Measurements from ENCODE around the gene KLK11. TPM values are rescaled to one million over a fixed set of nuclear protein-coding genes. Genes with fewer than 3 reads are reported as not detected.

Gene KLK11
- total RNA-seq, 1 donor from 2014 or later = not detected

- H3K9me3 Mint-ChIP-seq (ENCODE audit: unreplicated experiment) = no peaks in the 10 kb centered on the region
- H3K4me3 Mint-ChIP-seq (ENCODE audit: unreplicated experiment) = no peak overlapping the region
- no peaks in the 10 kb centered on the region for H3K36me3 Mint-ChIP-seq (ENCODE audit: low read depth, unreplicated experiment)
- DNase-seq (ENCODE audit: low spot score) = no peak
- H3K4me1 Mint-ChIP-seq (ENCODE audit: unreplicated experiment) = no peaks in the 10 kb centered on the region
- peaks cover 11% of the 10 kb centered on the region for H3K27me3 Mint-ChIP-seq (ENCODE audit: unreplicated experiment)
- TF ChIP-seq CTCF (IDR thresholded peaks at IDR 0.05; ENCODE audit: unreplicated experiment) = no peak
- no peak overlapping the region for H3K27ac Mint-ChIP-seq (ENCODE audit: unreplicated experiment)
Measured at GRCh38 chr19:50977626-50978025, 48.8 kb downstream of the KLK11 start.

GRCh38 chr19:50975766-50976165 lies 50.6 kb downstream of the KLK11 start:
- no peak for DNase-seq (ENCODE audit: low spot score)
- no peak for TF ChIP-seq CTCF (IDR thresholded peaks at IDR 0.05; ENCODE audit: unreplicated experiment)
- no peak overlapping the region for H3K27ac Mint-ChIP-seq (ENCODE audit: unreplicated experiment)
- peaks cover 7% of the 10 kb centered on the region for H3K27me3 Mint-ChIP-seq (ENCODE audit: unreplicated experiment)
- H3K9me3 Mint-ChIP-seq (ENCODE audit: unreplicated experiment) = no peaks in the 10 kb centered on the region
- no peaks in the 10 kb centered on the region for H3K36me3 Mint-ChIP-seq (ENCODE audit: low read depth, unreplicated experiment)
- no peaks in the 10 kb centered on the region for H3K4me1 Mint-ChIP-seq (ENCODE audit: unreplicated experiment)
- H3K4me3 Mint-ChIP-seq (ENCODE audit: unreplicated experiment) = no peak overlapping the region

- TF ChIP-seq CTCF (IDR thresholded peaks at IDR 0.05; ENCODE audit: unreplicated experiment) = no peak
- H3K36me3 Mint-ChIP-seq (ENCODE audit: low read depth, unreplicated experiment) = no peaks in the 10 kb centered on the region
- peaks cover 5% of the 10 kb centered on the region for H3K27me3 Mint-ChIP-seq (ENCODE audit: unreplicated experiment)
- H3K27ac Mint-ChIP-seq (ENCODE audit: unreplicated experiment) = no peak overlapping the region
- H3K9me3 Mint-ChIP-seq (ENCODE audit: unreplicated experiment) = no peaks in the 10 kb centered on the region
- peaks cover 6% of the 10 kb centered on the region for H3K4me1 Mint-ChIP-seq (ENCODE audit: unreplicated experiment)
- H3K4me3 Mint-ChIP-seq (ENCODE audit: unreplicated experiment) = no peak overlapping the region
- no peak for DNase-seq (ENCODE audit: low spot score)
Measured at GRCh38 chr19:50974702-50975556, 51.5 kb downstream of the KLK11 start.

GRCh38 chr19:50972795-50973376 lies 53.5 kb downstream of the KLK11 start:
- no peak for DNase-seq (ENCODE audit: low spot score)
- no peak for TF ChIP-seq CTCF (IDR thresholded peaks at IDR 0.05; ENCODE audit: unreplicated experiment)
- Mint-ChIP-seq H3K4me1 (ENCODE audit: unreplicated experiment) (peaks cover 13% of the 10 kb centered on the region), H3K27ac (ENCODE audit: unreplicated experiment) (no peak overlapping the region), H3K27me3 (ENCODE audit: unreplicated experiment) (peaks cover 6% of the 10 kb centered on the region), H3K9me3 (ENCODE audit: unreplicated experiment) (no peaks in the 10 kb centered on the region), H3K4me3 (ENCODE audit: unreplicated experiment) (no peak overlapping the region), H3K36me3 (ENCODE audit: low read depth, unreplicated experiment) (no peaks in the 10 kb centered on the region)

Other genes starting within 250 kb of the KLK11 start
- gene ACP4, start 236.2 kb downstream of the KLK11 start, total RNA-seq (ENCODE audit: unreplicated experiment) = not detected
- gene KLK1, start 202.8 kb downstream of the KLK11 start, total RNA-seq (ENCODE audit: unreplicated experiment) = 2.7 TPM
- gene KLK15, start 193.0 kb downstream of the KLK11 start, total RNA-seq (ENCODE audit: unreplicated experiment) = not detected
- not detected for gene KLK3, start 171.7 kb downstream of the KLK11 start, total RNA-seq (ENCODE audit: unreplicated experiment)
- gene KLK2, start 153.2 kb downstream of the KLK11 start, total RNA-seq (ENCODE audit: unreplicated experiment) = not detected
- not detected for gene KLK4, start 115.2 kb downstream of the KLK11 start, total RNA-seq (ENCODE audit: unreplicated experiment)
- gene KLK5, start 73.6 kb downstream of the KLK11 start, total RNA-seq (ENCODE audit: unreplicated experiment) = not detected
- 0.67 TPM for gene KLK6, start 57.0 kb downstream of the KLK11 start, total RNA-seq (ENCODE audit: unreplicated experiment)
- gene KLK7, start 42.7 kb downstream of the KLK11 start, total RNA-seq (ENCODE audit: unreplicated experiment) = not detected
- not detected for gene KLK8, start 25.0 kb downstream of the KLK11 start, total RNA-seq (ENCODE audit: unreplicated experiment)
- 11.1 TPM for gene KLK10, start 6.9 kb downstream of the KLK11 start, total RNA-seq (ENCODE audit: unreplicated experiment)
- gene KLK12, start 8.4 kb upstream of the KLK11 start, total RNA-seq (ENCODE audit: unreplicated experiment) = not detected
- 0.67 TPM for gene KLK13, start 38.5 kb upstream of the KLK11 start, total RNA-seq (ENCODE audit: unreplicated experiment)
- not detected for gene KLK14, start 56.3 kb upstream of the KLK11 start, total RNA-seq (ENCODE audit: unreplicated experiment)
- 5.4 TPM for gene CTU1, start 81.8 kb upstream of the KLK11 start, total RNA-seq (ENCODE audit: unreplicated experiment)
- 0.82 TPM for gene SIGLEC9, start 98.3 kb upstream of the KLK11 start, total RNA-seq (ENCODE audit: unreplicated experiment)
- not detected for gene SIGLEC7, start 115.7 kb upstream of the KLK11 start, total RNA-seq (ENCODE audit: unreplicated experiment)
- 21.7 TPM for gene CD33, start 198.5 kb upstream of the KLK11 start, total RNA-seq (ENCODE audit: unreplicated experiment)
- gene SIGLECL1, start 224.5 kb upstream of the KLK11 start, total RNA-seq (ENCODE audit: unreplicated experiment) = 2.8 TPM